ENCODE measurements around the gene SS18L1. TPM values are rescaled to one million over a fixed set of nuclear protein-coding genes. Genes with fewer than 3 reads are reported as not detected.

Gene SS18L1
- total RNA-seq, 1 experiment from 2014 or later = 34.1 TPM

- Mint-ChIP-seq H3K27ac (no peak overlapping the region), H3K9me3 (no peaks in the 10 kb centered on the region), H3K4me3 (no peak overlapping the region), H3K36me3 (peaks cover 43% of the 10 kb centered on the region), H3K4me1 (no peaks in the 10 kb centered on the region), H3K27me3 (ENCODE audit: low read depth) (no peaks in the 10 kb centered on the region)
- ChIA-PET CTCF (no interaction called here), POLR2A (no interaction called here)
- DNase-seq (ENCODE audit: low spot score) (no peak), ATAC-seq (no peak)
- no peak for TF ChIP-seq EMX1 (CRISPR knock-in tag; IDR thresholded peaks at IDR 0.05)
- TF ChIP-seq MLX (CRISPR knock-in tag; IDR thresholded peaks at IDR 0.05) = no peak
- TF ChIP-seq FOXJ3 (CRISPR knock-in tag; IDR thresholded peaks at IDR 0.05; ENCODE audit: borderline replicate concordance) = no peak
- no peak for TF ChIP-seq KAT7 (CRISPR knock-in tag; IDR thresholded peaks at IDR 0.05; ENCODE audit: borderline replicate concordance)
Observed at GRCh38 chr20:62198496-62198895, 54.9 kb downstream of the SS18L1 start.

GRCh38 chr20:62198931-62199330, 55.4 kb downstream of the SS18L1 start:
- ChIA-PET POLR2A (no interaction called here), CTCF (no interaction called here)
- no peaks in the 10 kb centered on the region for H3K9me3 Mint-ChIP-seq
- ATAC-seq = no peak
- H3K4me3 Mint-ChIP-seq = no peak overlapping the region
- DNase-seq (ENCODE audit: low spot score) = no peak
- H3K4me1 Mint-ChIP-seq = no peaks in the 10 kb centered on the region
- no peaks in the 10 kb centered on the region for H3K27me3 Mint-ChIP-seq (ENCODE audit: low read depth)
- peaks cover 43% of the 10 kb centered on the region for H3K36me3 Mint-ChIP-seq
- no peak for TF ChIP-seq TEAD4 (CRISPR knock-in tag; IDR thresholded peaks at IDR 0.05)
- TF ChIP-seq OVOL2 (CRISPR knock-in tag; IDR thresholded peaks at IDR 0.05; ENCODE audit: borderline replicate concordance) = no peak
- no peak for TF ChIP-seq E2F5 (CRISPR knock-in tag; IDR thresholded peaks at IDR 0.05)
- TF ChIP-seq USF2 (CRISPR knock-in tag; IDR thresholded peaks at IDR 0.05) = no peak
- TF ChIP-seq ZNF425 (CRISPR knock-in tag; conservative IDR thresholded peaks at IDR 0.05) = no peak
- no peak for TF ChIP-seq CREM (CRISPR knock-in tag; IDR thresholded peaks at IDR 0.05)
- no peak for TF ChIP-seq SP1 (CRISPR knock-in tag; conservative IDR thresholded peaks at IDR 0.05)
- no peak overlapping the region for H3K27ac Mint-ChIP-seq

GRCh38 chr20:62200491-62201172, 57.1 kb downstream of the SS18L1 start:
- Mint-ChIP-seq H3K4me1 (no peaks in the 10 kb centered on the region), H3K36me3 (peaks cover 40% of the 10 kb centered on the region)

GRCh38 chr20:62201173-62202082, 57.9 kb downstream of the SS18L1 start:
- ChIA-PET POLR2A (no interaction called here), CTCF (no interaction called here)
- no peak for TF ChIP-seq FOXP4 (CRISPR knock-in tag; IDR thresholded peaks at IDR 0.05)
- no peak for TF ChIP-seq MXD4 (CRISPR knock-in tag; IDR thresholded peaks at IDR 0.05; ENCODE audit: borderline replicate concordance)
- no peak for TF ChIP-seq PRDM15 (CRISPR knock-in tag; IDR thresholded peaks at IDR 0.05)

More at GRCh38 chr20:62200491-62201172, 57.1 kb downstream of the SS18L1 start:
- TF ChIP-seq NR1H2 (CRISPR knock-in tag; IDR thresholded peaks at IDR 0.05) = no peak
- no peak for TF ChIP-seq GTF2I (CRISPR knock-in tag; conservative IDR thresholded peaks at IDR 0.05)
- TF ChIP-seq SMAD3 (CRISPR knock-in tag; IDR thresholded peaks at IDR 0.05; ENCODE audit: borderline replicate concordance) = no peak
- TF ChIP-seq ATF1 (CRISPR knock-in tag; IDR thresholded peaks at IDR 0.05) = no peak
- ATAC-seq = no peak
- no peak for DNase-seq (ENCODE audit: low spot score)
- ChIA-PET POLR2A (no interaction called here), CTCF (no interaction called here)
- Mint-ChIP-seq H3K4me3 (no peak overlapping the region), H3K27me3 (ENCODE audit: low read depth) (no peaks in the 10 kb centered on the region), H3K9me3 (no peaks in the 10 kb centered on the region), H3K27ac (no peak overlapping the region)

More at GRCh38 chr20:62201173-62202082, 57.9 kb downstream of the SS18L1 start:
- DNase-seq (ENCODE audit: low spot score) (no peak), ATAC-seq (no peak)
- Mint-ChIP-seq H3K4me3 (no peak overlapping the region), H3K9me3 (no peaks in the 10 kb centered on the region), H3K27ac (no peak overlapping the region), H3K36me3 (peaks cover 39% of the 10 kb centered on the region), H3K27me3 (ENCODE audit: low read depth) (no peaks in the 10 kb centered on the region), H3K4me1 (no peaks in the 10 kb centered on the region)

Data from WTC11 (cell line).